HG02798 (cell line): ENCODE measurements around the gene ALDH1L2.
A peak's percentile ranks its signal among the peaks of the same experiment; 100 is the strongest.

Experiments used
- ATAC-seq: cut with Tn5 transposase; IDR thresholded peaks from one replicate; pipeline ENCODE4 v1.9.1; 2021; ENCODE audit warnings: mild to moderate bottlenecking; ENCODE audit not compliant: unreplicated experiment, poor library complexity

The ALDH1L2 gene

DNA sequence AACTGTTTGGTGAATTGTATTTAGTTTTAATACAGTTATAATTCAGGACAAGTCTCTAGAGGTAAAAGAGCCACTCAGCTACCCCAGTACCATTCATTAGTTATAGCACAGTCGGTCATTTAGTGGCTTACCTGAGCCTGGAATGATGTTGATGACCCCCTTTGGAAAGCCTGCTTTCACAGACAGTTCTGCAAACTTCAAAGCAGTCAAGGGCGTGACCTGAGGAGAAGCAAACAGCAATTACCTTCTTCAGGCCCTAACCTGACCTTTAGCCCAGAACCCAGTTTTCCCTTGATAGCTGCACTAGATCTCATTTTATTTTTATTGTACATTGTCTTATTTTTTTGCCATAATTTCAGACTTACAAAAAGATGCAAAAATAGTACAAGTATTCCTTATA lies 43.8 kb downstream of the ALDH1L2 start:
- ATAC-seq: no peak

DNA sequence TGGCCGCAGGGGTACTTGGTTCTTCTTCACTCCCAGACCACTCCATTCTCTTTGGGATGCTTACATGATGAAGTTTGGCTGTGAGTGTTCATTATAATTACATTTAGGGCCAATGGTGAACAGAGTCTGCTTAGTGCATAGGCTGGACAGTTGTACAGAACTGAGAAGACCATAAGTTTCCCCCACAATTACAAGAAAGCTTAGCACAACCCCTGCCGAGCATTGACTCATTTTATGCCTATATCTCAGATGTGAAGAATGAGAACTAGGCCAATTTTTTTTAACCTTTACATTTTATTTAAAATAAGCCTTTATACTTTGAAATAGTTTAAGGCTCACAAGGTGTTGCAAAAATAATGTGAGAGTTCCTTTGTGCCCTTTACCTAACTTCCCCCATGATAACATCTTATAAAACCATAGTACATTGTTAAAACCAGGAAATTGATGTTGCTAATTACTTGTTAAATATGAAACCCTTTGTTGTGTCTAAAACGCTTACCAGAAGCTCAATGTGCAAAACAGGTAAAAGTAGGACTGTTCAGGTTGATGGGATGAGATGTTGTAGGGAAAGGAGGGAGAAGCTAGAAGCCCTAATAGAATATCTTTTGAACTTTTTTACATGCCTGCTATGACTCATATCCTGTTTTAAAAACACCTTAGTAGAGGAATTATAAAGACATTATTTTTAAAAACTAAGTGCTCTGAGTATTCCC lies 47.2 kb downstream of the ALDH1L2 start:
- no peak for ATAC-seq

- no peak for ATAC-seq
These were observed 50.4 kb downstream of the ALDH1L2 start for GRCh38 chr12:105033851-105034250.

GRCh38 chr12:105032703-105033357 lies 51.4 kb downstream of the ALDH1L2 start:
- ATAC-seq: no peak

GRCh38 chr12:105030820-105031807 lies 53.1 kb downstream of the ALDH1L2 start:
- ATAC-seq: peak; percentile 89

DNA sequence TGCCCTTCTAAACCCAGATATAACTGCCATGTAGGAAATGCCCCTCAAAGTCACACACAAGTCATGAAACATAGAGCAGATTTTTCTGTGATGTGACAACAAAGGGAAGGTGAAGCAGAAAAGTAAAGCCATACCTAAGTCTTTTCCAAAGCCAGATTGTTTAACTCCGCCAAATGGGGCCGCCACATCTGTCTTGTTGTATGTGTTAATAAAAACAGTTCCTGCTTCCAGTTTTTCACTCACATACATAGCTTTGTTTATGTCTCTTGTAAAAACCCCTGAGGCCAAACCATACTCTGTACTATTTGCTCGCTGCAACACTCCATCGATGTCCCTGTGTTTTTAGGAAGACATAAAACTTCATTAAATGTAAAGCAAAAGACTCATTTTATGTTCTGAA lies 57.8 kb downstream of the ALDH1L2 start:
- ATAC-seq: no peak

DNA sequence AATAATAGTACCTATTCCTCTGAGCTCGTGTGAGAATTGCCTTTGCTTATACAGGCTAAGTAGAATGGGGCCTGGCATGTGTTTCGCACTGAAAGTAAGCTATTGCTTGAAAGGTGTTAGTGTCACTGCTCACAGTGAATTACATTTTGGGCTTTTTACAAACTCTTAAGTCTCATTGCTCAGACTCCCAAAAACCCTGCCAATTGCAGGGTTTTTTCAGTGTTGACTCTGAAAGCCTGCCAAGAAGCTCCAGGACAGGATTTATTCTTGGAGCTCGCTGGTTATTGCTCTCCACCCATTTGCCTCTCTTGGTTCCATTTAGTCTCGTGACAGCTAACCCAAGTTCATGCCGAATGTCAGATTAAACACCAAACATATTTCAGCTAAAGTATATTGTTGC lies 58.4 kb downstream of the ALDH1L2 start:
- ATAC-seq: no peak

DNA sequence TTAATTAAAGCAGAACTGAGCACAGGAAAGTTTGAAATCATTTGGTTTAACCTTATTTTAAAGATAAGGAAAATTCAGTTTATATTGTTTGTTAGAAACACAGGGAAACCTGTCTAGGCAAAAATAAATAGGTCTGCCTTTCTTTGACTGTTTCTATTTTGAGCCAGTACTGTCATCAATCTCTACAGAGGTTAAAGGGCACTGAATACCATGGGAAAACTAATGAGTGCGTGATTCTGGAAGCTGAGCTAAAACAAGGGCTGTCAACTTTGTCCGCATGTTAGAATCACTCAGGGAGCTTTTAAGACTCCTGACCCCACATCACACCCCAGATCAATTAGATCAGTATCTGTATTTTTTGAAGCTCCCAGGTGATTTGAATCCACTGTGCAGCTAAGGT lies 59.3 kb downstream of the ALDH1L2 start:
- ATAC-seq: no peak

- no peak for ATAC-seq
These were observed 63.9 kb downstream of the ALDH1L2 start for GRCh38 chr12:105020241-105020962.

DNA sequence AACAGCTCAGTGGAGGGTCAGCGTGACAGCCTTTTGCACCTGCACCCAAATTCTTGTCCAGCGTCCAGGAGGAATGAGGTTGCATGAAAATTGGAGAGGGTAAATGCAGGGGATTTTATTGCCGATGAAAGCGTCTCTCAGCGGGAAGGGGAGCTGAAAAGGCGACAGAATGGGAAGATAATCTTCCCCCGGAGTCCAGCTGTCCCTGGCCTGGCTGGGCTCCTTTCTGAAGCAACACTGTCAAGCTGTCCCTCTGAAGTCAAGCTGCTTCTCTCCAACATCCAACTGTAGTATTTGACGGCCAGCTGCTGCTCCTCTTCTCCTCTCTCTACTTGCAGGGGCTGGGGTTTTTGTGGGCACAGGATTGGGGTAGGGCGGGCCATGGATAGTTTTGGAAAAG lies 65.5 kb downstream of the ALDH1L2 start:
- ATAC-seq: no peak

GRCh38 chr12:105018012-105018411 lies 66.2 kb downstream of the ALDH1L2 start:
- no peak for ATAC-seq

DNA sequence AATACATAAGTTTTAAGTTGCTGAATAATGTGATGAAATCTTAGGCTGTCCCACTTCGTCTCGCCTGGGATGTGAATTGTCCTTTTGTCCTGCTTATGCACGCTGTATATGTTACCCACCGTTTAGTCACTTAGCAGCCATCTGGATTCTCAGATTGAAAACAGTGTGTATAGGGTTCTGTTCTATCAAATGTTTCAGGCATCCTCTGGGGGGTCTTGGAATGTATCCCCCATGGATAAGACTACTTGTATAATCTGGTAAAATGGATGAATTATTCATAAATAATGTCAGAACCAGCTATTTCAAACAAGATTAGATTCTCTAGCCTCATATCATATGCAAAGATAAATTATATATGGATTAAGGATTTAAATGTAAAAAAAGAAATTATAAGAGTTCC lies 68.7 kb downstream of the ALDH1L2 start:
- ATAC-seq: no peak

GRCh38 chr12:105014603-105015002 lies 69.7 kb downstream of the ALDH1L2 start:
- ATAC-seq: no peak

DNA sequence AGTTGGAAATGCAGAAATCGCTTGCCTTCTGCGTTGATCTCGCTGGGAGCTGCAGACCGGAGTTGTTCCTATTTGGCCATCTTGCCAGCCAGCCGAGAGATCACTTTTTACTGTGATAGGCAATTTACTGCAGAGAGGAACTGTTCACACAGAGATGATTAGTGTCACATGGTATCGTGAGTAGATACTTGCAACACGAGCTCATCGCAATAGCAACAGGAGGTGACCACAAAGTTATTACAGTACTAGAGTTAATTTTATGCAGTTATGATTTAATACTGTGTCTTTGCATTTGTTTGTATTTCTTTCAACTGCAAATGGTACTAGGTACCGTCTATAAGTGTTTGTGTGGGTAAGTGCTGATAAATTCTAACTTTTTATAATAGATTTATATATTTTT lies 70.4 kb downstream of the ALDH1L2 start:
- no peak for ATAC-seq

- no peak for ATAC-seq
These were observed 82.8 kb downstream of the ALDH1L2 start for GRCh38 chr12:105001476-105001875.

GRCh38 chr12:104999347-104999685 lies 84.9 kb downstream of the ALDH1L2 start:
- no peak for ATAC-seq

- ATAC-seq: no peak
These were observed 85.6 kb downstream of the ALDH1L2 start for GRCh38 chr12:104998423-104999346.

GRCh38 chr12:104997541-104997940 lies 86.7 kb downstream of the ALDH1L2 start:
- ATAC-seq: no peak

GRCh38 chr12:104994336-104994735 lies 89.9 kb downstream of the ALDH1L2 start:
- ATAC-seq: no peak
